Measurements from ENCODE around the gene STRBP.

STRBP gene

DNA sequence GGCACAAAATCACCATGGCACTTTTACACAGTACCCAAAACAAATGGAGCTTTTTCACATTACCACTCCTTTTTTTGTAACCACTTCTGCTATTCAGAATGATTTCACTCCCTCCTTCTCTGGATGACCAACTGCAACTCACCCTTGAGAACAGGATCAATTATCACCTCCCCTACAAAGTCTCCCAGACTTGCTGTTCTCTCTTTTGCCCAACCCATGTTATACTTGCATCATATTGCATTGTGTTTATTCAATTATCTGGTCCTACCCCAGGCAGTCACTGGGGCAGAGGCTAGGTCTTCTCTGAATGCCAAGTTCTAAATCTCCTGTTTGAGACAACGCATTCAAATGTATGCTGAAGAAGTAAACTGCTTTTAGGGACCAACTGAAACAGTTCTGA, 139.0 kb downstream of the STRBP start:
- no peak for DNase-seq (ENCODE audit: low spot score)

DNA sequence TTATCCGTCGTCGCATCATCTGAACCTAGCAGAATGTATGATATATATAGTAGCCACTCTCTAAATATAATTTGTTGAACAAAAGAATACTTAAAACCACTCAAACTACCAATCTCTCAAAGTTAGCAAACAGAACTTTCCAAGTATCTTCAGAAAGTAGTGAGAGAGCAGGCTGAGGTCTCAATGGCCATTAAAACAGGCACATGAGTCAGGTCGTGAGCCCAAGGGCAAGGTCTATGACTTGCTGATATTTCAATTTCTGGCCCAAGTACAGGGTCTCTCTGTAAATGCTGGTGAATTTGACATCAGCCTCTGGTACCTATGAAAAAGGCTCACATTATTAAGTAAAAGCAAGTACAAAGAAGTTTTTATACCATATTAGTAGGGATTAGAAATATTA, 139.8 kb downstream of the STRBP start:
- DNase-seq (ENCODE audit: low spot score), result no peak

DNA sequence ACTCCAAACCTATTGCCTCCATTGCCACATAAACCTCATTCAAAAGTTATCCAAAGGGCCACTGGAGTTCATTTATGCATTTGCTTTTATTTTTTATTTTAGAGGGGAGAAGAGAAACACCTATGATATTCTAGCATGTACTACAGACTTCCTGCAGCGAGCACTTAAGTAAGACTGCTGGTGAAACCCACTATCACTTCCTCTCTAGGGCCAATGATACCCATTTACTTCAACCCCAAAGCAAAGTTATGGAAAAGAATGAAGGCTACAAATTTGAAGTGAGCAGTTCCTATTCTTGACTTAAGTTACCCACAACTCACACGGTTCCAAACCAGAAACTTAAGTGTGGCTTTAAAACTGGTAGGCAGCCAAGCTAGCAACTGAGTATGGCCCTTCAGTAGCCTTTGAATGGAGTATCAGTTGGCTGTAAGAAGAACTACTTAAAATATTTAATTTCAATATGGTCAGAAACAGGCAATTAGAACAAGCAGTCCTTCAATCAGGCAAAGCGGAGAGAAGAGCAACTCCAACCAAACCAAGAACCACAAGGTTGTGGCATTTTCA, 140.8 kb downstream of the STRBP start:
- no peak for DNase-seq (ENCODE audit: low spot score)

DNA sequence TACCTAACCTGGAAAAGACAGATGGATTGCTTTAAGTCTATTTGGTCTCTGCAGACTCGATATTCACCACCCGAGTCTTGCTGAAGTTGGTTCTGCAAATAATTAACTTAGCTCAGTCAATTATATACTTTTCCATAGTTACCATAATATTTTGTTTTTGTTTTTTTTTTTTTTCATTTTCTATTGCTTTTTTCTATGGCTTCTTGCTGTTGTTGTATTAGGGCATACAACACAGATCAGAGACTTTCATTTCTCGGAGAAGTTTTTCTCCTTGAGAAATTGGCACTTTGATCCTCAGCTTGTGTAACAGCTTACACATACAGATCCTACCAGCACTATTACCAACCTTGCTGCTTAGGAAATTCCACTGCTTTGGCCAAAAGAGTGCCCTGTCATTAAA, 146.9 kb downstream of the STRBP start:
- DNase-seq (ENCODE audit: low spot score), result no peak

DNA sequence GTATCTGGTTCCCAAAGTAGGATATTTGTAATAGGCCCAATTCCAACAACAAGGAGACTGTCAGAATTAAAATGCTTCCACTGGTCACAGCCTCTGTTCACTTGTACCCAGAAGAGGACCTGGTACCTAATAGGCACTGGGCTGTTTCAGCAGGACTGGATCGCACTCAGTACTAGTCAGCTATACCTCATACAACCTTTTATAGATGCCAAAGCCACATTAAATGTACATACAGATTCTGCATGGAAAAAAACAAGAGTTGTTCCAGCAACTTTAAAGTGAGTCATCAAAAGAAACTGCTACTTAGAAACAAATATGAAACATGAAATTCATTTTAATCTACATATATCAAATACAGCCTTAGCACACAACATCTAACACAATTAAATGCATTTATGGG, 147.4 kb downstream of the STRBP start:
- no peak for DNase-seq (ENCODE audit: low spot score)

DNA sequence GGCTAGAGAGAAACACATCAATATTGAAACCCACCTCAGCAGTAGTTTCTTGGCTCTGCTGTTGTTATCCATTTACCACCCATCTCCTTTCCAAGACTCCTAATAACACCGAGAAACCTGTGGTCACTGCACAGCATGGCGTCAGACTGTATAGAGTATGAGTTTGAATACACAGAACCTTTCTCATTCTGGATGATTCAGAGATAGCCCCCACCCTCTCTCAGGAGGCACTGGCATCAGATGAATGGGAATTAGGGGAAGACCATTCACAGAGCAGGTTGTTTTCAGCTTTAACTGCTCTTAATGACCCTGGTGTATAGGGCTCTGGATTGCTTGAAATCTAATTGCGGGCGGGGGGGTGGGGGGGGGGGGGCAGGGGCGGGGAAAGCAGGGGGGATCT, 148.3 kb downstream of the STRBP start:
- DNase-seq (ENCODE audit: low spot score), result no peak

DNA sequence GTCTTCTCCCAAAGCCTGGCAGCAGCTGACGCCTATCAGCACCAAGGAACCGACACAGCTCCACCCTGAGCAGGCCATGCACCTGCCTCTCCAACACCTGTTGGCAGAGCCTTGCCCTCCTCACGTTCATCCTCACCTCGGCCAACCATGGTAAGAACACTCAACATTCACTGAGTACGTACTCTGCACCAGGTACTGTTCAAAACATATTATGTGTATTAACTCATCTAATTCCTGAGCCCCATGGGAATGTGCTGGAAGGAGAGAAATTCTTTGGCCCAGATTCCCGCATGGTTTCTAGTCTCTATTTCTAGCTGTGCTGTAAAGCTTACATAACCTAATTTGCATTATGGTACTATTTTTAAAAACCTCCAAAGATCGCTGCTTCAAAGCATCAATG, 148.8 kb downstream of the STRBP start:
- DNase-seq (ENCODE audit: low spot score), result no peak

DNA sequence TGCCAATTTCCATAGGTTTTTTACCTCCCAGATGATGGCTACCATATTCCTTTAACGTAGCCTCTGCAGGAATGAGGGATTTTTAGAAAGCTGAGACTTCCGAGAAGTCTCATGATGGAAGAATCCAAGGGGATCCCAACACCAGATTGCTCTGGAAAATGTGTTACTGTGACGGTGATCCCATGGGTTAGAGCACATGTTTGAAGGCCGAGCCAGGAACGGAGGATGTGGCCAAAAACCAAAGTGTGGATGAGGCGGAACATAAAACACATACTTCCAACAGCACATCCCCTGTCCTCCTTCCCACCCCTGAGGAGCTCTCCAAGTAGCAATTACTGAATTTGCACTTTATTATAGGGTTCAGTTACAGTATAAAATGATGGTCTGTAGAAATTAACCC, 152.3 kb downstream of the STRBP start:
- no peak for DNase-seq (ENCODE audit: low spot score)

DNA sequence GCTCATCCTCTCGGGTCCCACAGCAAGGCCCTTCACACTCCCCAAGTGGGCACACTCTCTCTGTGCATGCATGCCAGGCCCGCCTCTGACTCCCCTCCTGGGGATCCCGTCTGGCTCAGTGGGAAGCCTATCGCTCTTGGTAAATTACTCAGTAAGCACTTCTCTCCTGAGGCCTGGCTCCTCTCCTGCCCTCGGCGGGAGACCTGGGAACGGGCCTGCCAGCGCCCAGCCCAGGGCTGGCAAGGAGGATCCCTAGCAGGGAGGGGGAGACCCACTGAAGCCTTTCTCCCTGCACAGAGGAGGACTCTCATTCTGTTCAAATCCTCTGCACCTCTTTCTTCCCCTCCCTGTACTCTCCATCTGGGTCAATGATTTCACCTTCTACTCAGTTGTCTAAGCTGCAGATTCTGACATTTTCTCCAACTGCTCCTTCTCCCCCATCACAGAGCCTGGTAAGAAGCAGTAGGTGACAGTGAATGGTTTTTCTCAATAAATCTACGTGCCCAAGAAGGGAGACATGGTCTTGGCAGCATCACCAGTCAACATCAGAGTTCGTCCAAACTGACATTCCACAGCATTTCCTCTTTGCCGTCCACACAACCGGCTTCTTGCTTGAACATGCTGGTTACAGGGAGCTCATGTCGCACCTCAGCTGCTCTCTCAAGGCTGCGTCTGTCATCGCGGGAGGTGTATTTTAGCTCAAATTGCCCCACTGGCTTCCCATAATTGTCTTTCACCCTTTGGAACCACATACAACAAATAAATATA, 153.1 kb downstream of the STRBP start:
- DNase-seq (ENCODE audit: low spot score), result no peak

DNA sequence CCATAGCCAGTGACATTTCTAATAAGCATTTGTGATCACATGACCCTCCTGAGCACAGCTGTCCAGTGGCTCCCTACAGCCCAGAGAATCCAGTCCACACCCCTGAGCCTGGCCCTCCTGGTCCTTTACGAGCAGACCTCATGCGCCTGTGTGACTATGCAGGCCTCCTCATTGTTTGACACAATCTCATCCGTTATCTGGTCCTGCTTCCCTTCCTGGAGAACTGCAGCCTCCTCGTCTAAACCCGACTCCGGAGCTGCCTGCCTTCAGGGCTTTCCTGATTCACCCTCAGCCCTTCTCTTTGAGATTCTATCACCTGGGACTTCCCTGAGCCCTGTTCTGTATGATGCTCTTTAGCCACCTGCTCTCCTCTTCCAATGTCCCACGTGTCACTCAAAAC, 155.2 kb downstream of the STRBP start:
- DNase-seq (ENCODE audit: low spot score), result no peak

DNA sequence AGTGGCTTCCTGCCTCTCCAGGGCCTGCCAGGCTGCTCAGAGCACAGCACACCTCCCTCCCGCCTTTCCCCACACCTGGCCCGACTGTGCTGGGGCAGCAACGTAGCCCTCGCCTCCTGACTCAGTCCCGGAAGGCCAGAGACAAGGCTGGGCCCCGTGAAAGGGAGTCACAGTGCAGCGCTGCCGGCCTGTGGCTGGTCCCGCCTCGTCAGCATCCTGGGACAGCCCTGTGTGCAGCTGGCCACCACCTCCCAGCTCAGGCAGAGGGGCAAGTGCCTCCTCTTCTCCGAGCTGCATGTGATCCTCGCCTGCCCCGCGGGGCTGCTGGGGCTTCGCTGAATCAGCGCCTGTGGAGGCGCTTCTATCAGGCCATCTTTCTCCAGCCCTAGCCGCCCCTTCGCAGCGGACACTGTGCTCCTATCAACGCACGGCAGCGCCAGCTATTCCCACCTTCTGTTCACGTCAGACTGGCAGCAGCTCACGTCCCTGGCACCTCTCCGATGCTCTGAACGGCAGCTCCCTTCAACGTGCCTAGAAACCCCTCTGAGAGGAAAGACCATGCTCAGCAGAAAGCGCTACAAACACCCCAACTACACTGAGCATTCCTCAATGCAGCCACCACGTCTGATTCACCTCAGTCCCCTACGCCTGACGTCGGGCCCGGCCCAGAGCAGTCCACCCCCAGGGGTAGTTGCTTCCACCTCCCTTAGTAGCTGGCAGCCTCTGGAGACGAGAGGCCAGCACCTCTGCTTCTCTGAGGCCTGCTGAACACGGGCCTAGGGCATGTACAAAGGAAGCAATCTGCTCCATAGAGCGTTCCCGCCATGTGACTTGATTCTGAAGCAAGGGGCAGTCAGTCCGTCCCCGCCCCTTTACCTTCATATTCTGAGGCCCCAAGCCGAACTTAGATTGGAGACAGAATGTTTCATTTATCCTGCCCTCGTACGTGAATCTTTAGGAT, 156.1 kb downstream of the STRBP start:
- peak; percentile 41 for DNase-seq (ENCODE audit: low spot score)

DNA sequence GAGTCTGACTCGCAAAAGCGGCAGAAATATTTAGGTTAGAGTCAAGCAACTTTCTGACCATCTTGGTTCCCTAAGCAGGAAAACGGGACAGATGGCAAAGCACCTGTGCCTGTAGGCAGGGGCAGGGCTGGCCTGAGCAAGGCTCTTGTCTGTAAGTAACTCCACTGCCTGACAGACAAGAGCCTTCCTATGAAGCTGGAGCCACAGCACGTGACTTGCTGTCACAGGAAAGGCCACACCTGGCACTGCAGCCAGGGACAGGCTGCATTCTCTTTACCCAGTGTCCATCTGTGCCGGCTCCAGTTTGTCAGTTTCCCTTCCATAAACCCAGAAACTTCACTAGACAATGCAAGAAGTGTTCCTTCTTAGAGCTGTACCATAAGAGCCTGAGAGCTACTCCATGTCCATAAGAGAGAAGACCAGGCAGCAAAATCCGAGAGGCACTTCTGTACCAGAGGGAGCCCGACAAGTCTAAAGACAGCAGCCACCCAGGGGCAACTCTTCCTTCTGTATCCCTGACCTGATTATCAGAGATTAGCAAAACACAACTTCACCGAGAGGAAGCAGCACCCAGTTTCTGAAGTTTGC, 156.9 kb downstream of the STRBP start:
- no peak for DNase-seq (ENCODE audit: low spot score)

DNA sequence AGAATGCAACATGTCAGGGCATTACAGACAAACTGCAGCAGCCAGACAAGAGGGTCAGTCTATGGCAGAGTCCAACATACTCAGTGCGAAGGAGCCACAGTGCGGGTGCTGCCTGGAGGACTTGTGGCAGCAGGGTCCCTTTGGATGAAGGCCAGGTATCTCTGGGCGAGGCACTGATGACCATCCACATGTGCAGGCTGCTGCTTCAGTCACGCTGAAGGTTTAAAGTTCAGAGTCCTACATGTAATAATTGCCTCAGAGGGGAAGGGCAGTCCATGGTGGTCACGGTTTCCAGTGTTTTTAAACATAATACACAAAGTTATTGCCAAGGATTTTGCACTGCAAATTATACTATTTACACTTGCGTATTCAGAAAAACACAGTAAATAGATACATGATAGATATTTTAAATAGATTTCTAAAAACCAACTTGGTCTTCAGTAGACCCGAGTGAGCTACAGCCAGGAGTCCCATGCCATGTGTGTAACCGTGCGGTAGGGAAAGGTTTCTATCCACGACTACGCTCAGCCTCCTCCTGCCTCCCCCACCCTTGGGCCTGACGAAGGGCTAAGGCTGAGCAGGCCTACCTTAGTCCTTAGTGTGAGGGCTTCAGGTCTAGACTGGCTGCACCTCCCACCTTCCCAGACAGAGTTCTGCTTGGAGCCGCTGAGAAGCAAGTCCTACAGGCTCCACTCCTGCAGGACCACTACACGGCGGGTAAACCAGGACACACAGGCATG, 158.7 kb downstream of the STRBP start:
- DNase-seq (ENCODE audit: low spot score), result no peak

DNA sequence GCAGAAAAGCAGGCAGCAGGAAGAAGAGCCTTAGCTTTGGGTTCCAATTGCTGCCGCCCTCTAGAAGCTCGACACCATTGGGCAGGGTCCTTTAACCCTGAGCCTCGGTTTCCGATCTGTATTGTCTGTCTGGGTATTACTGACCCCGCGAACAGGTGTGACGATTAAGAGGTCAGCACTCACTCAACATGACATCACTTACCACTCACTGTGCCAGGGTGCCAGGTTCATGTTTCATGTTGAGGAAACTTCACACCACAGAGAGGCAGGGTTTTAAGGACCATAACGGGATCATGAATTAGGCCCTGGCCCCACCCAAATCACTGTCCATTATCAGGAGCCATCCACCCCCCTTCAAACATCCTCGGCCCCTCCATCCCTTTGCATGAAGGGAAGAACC, 159.4 kb downstream of the STRBP start:
- DNase-seq (ENCODE audit: low spot score), result no peak

DNA sequence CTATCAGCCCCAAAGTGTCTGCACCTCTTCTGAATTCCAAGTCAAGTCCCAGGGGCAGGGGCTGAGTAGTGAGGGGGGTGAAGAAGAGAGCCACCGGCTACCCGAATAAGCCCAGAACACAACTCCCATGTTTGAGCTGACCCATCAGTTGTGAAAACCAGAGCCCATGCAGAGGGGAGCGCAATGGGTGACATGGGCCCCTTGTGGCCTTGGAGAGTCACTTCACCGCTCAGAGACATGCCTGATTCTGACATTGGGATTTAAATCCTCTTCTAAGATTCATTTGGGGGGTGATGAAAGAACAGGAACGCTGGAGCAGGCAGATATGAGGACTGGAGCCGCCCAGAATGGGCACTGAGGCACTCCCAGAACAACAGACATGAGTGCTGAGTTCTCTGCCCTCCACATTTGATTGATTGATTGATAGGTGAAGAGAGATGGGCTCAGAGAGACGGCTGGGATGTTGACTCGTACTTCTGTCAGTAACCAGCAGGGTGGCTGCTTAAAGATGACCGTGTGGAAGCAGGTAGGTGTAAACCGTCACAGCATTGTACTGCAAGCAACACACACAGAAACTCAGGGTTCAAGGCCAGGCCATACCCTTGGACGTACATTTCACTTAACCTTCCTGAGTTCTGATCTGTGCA, 160.6 kb downstream of the STRBP start:
- DNase-seq (ENCODE audit: low spot score), result no peak

DNA sequence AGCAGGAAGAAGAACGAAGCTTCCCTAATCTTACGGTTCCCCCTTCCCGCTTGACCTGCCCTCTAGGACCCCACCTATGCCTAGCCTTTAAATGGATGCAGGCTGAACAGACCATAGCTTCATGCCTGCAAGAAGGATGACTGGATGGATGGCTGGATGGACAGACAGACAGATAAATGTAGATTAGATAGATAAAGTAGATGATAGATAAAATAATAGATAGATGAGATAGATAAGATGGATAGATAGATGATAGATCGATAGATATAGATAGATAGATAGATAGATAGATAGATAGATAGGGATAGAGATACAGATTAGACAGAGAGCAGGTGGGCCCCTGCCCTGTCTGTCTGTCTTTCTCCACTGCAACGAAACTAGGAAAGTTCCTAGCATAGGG, 162.9 kb downstream of the STRBP start:
- DNase-seq (ENCODE audit: low spot score), result no peak

DNA sequence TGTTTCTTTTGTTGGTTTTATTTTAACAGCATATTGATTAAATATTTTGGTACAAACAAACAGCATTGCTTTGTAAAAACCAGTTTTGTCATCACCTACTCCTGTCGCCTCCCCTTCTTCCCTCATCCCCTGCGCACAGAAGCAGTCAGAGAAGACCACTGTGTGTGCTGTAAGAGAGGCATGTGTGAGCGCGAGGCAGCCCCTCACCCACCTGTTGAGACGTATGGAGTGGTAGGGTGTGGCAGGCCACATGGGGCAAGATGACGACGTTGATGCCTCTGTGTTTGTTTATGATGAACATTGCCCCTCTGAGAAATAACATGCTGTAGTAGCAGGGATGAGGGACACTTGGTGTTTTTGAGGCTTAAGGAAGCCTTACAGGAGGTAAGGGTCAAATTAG, 163.6 kb downstream of the STRBP start:
- DNase-seq (ENCODE audit: low spot score), result no peak

DNA sequence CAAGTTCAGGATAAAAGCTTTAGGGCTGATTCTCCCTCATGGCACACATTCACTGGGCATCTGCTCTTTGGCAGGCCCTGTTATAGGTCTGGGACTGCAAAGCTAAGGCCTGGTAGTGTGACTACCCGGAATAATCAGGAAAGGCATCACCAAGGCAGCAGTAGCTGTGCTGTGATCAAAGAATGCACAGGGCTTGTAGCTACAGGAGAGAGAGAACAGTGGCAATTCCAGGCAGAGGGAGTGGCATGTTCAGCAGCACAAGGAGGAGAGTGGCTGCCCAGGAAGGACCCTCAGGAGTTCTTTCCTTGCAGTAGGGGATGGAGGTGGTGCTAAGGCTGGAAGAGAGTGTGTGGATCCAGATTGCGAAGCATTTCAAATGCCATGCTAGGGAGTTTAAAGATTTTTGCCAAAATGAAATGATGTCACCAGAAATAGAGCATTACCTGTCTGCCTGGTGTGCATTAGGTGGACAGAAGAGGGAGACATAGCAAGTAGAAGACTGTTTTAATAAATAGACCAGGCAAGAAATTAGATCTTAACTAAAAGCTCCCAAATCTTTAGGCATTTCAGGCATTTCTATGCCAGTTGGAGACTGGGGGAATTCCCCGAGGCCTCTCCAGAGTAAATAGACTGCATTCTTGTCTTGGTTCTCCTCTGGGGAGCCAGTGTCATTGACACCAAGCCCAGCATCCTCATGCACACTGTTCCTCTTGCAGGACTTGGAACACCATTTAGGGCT, 165.8 kb downstream of the STRBP start:
- no peak for DNase-seq (ENCODE audit: low spot score)

DNA sequence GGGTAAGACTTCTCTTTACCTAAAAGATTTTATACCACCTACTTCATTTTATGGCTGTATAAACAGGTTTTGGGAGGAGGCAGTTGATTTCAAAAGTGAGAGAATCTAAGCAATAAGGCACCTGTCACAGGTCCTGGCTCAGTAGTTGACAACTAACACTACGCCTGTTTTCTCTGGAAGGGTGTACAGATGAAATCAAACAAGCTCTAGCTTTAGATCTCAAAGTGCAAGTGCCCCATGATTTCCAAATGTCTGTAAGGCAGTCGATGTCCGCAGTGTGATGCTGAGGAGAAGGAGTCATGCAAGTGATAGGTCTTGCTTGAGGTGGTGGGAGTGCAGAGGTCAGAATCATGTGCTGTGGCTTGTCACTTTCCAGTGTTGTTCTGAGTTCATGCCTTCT, 168.8 kb downstream of the STRBP start:
- no peak for DNase-seq (ENCODE audit: low spot score)

DNA sequence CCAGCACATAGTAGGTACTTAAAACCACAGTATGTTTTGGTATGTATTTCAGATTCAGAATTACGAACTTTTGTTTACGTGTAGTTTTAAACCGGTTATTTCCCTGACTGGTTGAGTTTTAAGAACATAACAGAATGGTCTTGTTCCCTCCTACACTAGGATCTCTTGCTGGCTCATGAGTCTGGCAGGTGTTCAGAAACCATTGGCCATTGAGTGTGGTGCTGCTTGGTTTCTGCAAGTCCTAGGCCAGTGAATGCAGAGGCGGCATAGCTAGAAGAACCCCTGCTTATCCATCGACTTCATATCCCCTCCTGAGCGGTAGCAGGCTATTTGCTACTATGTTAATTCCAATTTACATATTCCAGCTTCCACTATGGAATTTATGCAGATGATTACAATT, 169.3 kb downstream of the STRBP start:
- DNase-seq (ENCODE audit: low spot score), result no peak

DNA sequence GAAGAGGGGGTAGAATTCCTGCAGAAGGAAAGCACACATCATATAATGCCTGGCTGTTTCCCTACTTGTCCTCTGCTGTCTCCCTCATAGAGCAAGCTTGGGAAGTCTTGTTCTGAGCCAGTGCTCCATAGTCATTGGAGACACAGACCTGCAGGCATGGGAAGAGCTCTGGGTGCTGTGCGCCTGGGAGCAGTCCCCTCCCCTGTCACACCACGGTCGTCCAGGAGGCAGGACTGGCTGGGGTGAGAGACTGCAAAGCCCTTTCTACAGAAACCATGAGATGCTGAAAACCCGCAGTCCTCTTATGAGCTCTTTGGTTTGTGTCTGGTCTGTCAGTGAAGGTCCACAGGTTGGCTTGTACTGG, 170.3 kb downstream of the STRBP start:
- no peak for DNase-seq (ENCODE audit: low spot score)

Measured in hepatic stellate cell (primary cell).